Suprapubic skin (tissue), 4 donors: ENCODE data around the gene TMEM17. TPM values are rescaled to one million over a fixed set of nuclear protein-coding genes. Genes with fewer than 3 reads are reported as not detected.

Experiments
- DNase-seq, 2 donors: peaks; one replicate each; pipeline ENCODE4 v3.0.0-alpha.2; 2019; ENCODE audit warnings: low spot score in 2 of 2
- H3K27ac ChIP-seq: fragments of 200-600 bp; sonication (generic); one replicate; pipeline ENCODE4 v1.5.1; 2019
- H3K27me3 ChIP-seq: fragments of 200-600 bp; sonication (generic); one replicate; pipeline ENCODE4 v1.5.1; 2019
- H3K36me3 ChIP-seq: fragments of 200-600 bp; sonication (generic); one replicate; pipeline ENCODE4 v1.5.1; 2019
- H3K4me1 ChIP-seq: fragments of 200-600 bp; sonication (generic); one replicate; pipeline ENCODE4 v1.5.1; 2019
- H3K4me3 ChIP-seq: fragments of 200-600 bp; sonication (generic); one replicate; pipeline ENCODE4 v1.5.1; 2019; ENCODE audit warnings: mild to moderate bottlenecking
- H3K9me3 ChIP-seq: fragments of 200-600 bp; sonication (generic); one replicate; pipeline ENCODE4 v1.5.1; 2019
- EP300 ChIP-seq: sonication (generic); formaldehyde crosslinking; IDR thresholded peaks from one replicate; pipeline ENCODE4 v1.6.1; 2017; ENCODE audit warnings: antibody characterized with exemption
- POLR2A ChIP-seq, 2 donors: fragments of 450-650 bp; IDR thresholded peaks; one replicate each; pipeline ENCODE4 v1.6.1; 2017; ENCODE audit warnings: antibody characterized with exemption in 2 of 2, mild to moderate bottlenecking in 2 of 2, moderate library complexity in 2 of 2
- POLR2AphosphoS5 ChIP-seq, 3 donors: sonication (generic); formaldehyde crosslinking; IDR thresholded peaks; one replicate each; pipeline ENCODE4 v1.6.1; 2017; ENCODE audit warnings: antibody characterized with exemption in 3 of 3
- WGBS: methylation state at CpG from one replicate; pipeline ENCODE4 v1.1.5; 2018; 5-methylcytosine and 5-hydroxymethylcytosine counted together
- total RNA-seq, 4 donors: library from RNA; depleted of rRNA; stranded (reverse); fragments of >200 nt; gene quantifications; one replicate each; pipeline ENCODE4 v1.1.0, GENCODE V29; 2016
- TF ChIP-seq, protein P1 (sequence below), 2 donors: fragments of 200-600 bp in 1 of 2; fragments of 450-650 bp in 1 of 2; sonication (generic) in 1 of 2; IDR thresholded peaks; one replicate each; pipeline ENCODE4 v1.5.1; 2016 to 2019; ENCODE audit warnings: antibody characterized with exemption in 2 of 2, mild to moderate bottlenecking in 1 of 2, moderate library complexity in 1 of 2

TMEM17 gene
- total RNA-seq, 4 donors from 2014 or later: 1.1 to 6.1 (median 2.0) TPM

DNA sequence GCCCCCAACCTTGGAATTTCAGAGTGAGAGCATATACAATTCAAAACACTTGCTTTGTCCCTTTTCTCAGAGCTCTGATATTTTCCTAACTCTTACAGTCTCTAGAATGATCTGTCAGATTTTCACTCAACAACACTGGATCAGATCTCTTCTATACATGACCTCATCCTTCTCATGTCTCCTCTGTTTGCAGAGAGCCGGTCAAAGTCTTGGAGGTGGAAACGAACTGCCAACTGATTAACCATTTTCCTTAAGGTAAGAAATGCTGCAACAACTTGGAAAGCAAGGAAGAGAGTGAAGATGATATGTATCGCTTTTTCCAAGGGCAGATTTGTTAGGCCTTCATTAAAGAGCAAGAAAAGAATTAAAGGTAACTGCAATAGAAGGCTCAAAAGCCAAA, 4.9 kb downstream of the TMEM17 start:
- H3K4me3 ChIP-seq: no peak overlapping the region
- peaks cover 14% of the 10 kb centered on the region for H3K4me1 ChIP-seq
- no peaks in the 10 kb centered on the region for H3K27me3 ChIP-seq
- WGBS: 90% methylated on average over 3 of the region's 3 CpGs
- TF ChIP-seq POLR2AphosphoS5 (IDR thresholded peaks at IDR 0.05) (no peak), POLR2A (IDR thresholded peaks at IDR 0.05) (no peak)
- H3K9me3 ChIP-seq: no peaks in the 10 kb centered on the region
- no peak for DNase-seq
- no peak overlapping the region for H3K27ac ChIP-seq
- peaks cover 10% of the 10 kb centered on the region for H3K36me3 ChIP-seq

DNA sequence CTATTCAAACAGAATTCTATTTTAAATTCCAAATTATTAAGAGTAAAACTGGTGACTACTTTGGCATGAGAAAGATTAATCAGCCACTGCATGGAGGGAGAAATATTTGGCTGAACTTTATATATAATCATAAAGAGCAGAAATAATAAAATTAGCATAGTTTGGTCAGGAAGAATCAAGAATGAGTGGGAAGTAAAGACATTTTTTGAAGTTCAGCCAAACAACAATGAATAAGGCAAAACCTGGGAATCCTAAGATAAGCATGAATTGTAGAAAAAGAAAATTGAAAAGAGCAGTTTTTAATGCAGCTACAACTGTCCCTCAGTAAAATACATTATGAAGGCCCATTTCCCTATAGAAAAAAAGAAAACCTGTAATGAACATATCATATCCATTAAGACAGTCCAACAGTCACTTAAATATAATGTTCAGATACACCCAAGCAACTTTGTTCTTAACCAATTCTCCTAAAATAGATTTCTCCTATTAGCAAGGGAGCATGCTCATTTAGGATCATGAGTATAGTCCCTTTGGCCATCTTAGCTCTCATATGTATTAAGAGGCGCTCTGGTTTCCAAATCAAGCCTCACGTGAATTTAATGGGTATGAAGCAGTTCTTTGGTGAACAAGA, 6.5 kb downstream of the TMEM17 start:
- Histone ChIP-seq H3K9me3 (no peaks in the 10 kb centered on the region), H3K4me3 (no peak overlapping the region), H3K36me3 (peaks cover 10% of the 10 kb centered on the region), H3K27ac (no peak overlapping the region), H3K27me3 (no peaks in the 10 kb centered on the region), H3K4me1 (peaks cover 17% of the 10 kb centered on the region)
- DNase-seq: no peak
- WGBS: 96% methylated on average over 2 of the region's 2 CpGs
- no peak for TF ChIP-seq POLR2AphosphoS5 (IDR thresholded peaks at IDR 0.05)
- no peak for TF ChIP-seq EP300
- TF ChIP-seq POLR2A (IDR thresholded peaks at IDR 0.05): no peak
- TF ChIP-seq, protein P1, sequence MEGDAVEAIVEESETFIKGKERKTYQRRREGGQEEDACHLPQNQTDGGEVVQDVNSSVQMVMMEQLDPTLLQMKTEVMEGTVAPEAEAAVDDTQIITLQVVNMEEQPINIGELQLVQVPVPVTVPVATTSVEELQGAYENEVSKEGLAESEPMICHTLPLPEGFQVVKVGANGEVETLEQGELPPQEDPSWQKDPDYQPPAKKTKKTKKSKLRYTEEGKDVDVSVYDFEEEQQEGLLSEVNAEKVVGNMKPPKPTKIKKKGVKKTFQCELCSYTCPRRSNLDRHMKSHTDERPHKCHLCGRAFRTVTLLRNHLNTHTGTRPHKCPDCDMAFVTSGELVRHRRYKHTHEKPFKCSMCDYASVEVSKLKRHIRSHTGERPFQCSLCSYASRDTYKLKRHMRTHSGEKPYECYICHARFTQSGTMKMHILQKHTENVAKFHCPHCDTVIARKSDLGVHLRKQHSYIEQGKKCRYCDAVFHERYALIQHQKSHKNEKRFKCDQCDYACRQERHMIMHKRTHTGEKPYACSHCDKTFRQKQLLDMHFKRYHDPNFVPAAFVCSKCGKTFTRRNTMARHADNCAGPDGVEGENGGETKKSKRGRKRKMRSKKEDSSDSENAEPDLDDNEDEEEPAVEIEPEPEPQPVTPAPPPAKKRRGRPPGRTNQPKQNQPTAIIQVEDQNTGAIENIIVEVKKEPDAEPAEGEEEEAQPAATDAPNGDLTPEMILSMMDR (IDR thresholded peaks at IDR 0.05): no peak

- H3K9me3 ChIP-seq: no peaks in the 10 kb centered on the region
Observed at GRCh38 chr2:62498739-62499138, 7.3 kb downstream of the TMEM17 start.

GRCh38 chr2:62495761-62496160, 10.2 kb downstream of the TMEM17 start:
- Histone ChIP-seq H3K9me3 (no peaks in the 10 kb centered on the region), H3K4me1 (peaks cover 19% of the 10 kb centered on the region), H3K27me3 (no peaks in the 10 kb centered on the region), H3K27ac (peak overlapping the region; percentile 45), H3K4me3 (no peak overlapping the region), H3K36me3 (peaks cover 3% of the 10 kb centered on the region)
- WGBS: 33% methylated on average over 2 of the region's 2 CpGs
- TF ChIP-seq POLR2AphosphoS5 (IDR thresholded peaks at IDR 0.05) (no peak), EP300 (no peak), POLR2A (IDR thresholded peaks at IDR 0.05) (no peak)
- TF ChIP-seq, protein P1 (IDR thresholded peaks at IDR 0.05): no peak
- no peak for DNase-seq

More at GRCh38 chr2:62498739-62499138, 7.3 kb downstream of the TMEM17 start:
- TF ChIP-seq EP300 (no peak), POLR2A (IDR thresholded peaks at IDR 0.05) (no peak), POLR2AphosphoS5 (IDR thresholded peaks at IDR 0.05) (no peak)
- TF ChIP-seq, protein P1 (IDR thresholded peaks at IDR 0.05): no peak
- Histone ChIP-seq H3K36me3 (peaks cover 10% of the 10 kb centered on the region), H3K27me3 (no peaks in the 10 kb centered on the region), H3K4me3 (no peak overlapping the region), H3K4me1 (peaks cover 19% of the 10 kb centered on the region), H3K27ac (no peak overlapping the region)
- no peak for DNase-seq

- Histone ChIP-seq H3K4me1 (peaks cover 35% of the 10 kb centered on the region), H3K27me3 (no peaks in the 10 kb centered on the region), H3K9me3 (no peaks in the 10 kb centered on the region), H3K27ac (no peak overlapping the region), H3K36me3 (no peaks in the 10 kb centered on the region), H3K4me3 (no peak overlapping the region)
- TF ChIP-seq POLR2AphosphoS5 (IDR thresholded peaks at IDR 0.05) (no peak), EP300 (no peak), POLR2A (IDR thresholded peaks at IDR 0.05) (no peak)
- TF ChIP-seq, protein P1 (IDR thresholded peaks at IDR 0.05): no peak
- no peak for DNase-seq
- 96% methylated on average over 2 of the region's 2 CpGs for WGBS
Observed at GRCh38 chr2:62492048-62492447, 13.9 kb downstream of the TMEM17 start.

- Histone ChIP-seq H3K27me3 (no peaks in the 10 kb centered on the region), H3K27ac (peak overlapping the region; percentile 50), H3K9me3 (no peaks in the 10 kb centered on the region), H3K4me3 (no peak overlapping the region), H3K36me3 (no peaks in the 10 kb centered on the region), H3K4me1 (peaks cover 38% of the 10 kb centered on the region)
- 58% methylated on average over 1 of the region's 1 CpG for WGBS
- TF ChIP-seq EP300 (no peak), POLR2AphosphoS5 (IDR thresholded peaks at IDR 0.05) (no peak), POLR2A (IDR thresholded peaks at IDR 0.05) (no peak)
- TF ChIP-seq, protein P1 (IDR thresholded peaks at IDR 0.05): no peak
- DNase-seq: no peak
Observed at GRCh38 chr2:62489702-62490101, 16.3 kb downstream of the TMEM17 start.
